Testis (tissue), 5 donors: ENCODE data around the gene USF1. TPM values are rescaled to one million over a fixed set of nuclear protein-coding genes. Genes with fewer than 3 reads are reported as not detected.

Source experiments
- DNase-seq: peaks from one replicate; pipeline ENCODE4 v3.0.0-alpha.2; 2019
- H3K27ac ChIP-seq, 2 donors: fragments of 200-600 bp; sonication (generic); one replicate each; pipeline ENCODE4 v1.5.1; 2019
- H3K27me3 ChIP-seq: fragments of 200-600 bp; sonication (generic); one replicate; pipeline ENCODE4 v1.5.1; 2019
- H3K36me3 ChIP-seq: fragments of 200-600 bp; sonication (generic); one replicate; pipeline ENCODE4 v1.5.1; 2017; ENCODE audit warnings: low read depth; ENCODE audit errors: missing control alignments
- H3K4me1 ChIP-seq: fragments of 200-600 bp; sonication (generic); one replicate; pipeline ENCODE4 v1.5.1; 2019
- H3K4me3 ChIP-seq, 2 donors: fragments of 200-600 bp; sonication (generic); one replicate each; pipeline ENCODE4 v1.5.1; 2017 to 2019
- H3K9me3 ChIP-seq: fragments of 200-600 bp; sonication (generic); one replicate; pipeline ENCODE4 v1.5.1; 2017
- POLR2A ChIP-seq: fragments of 450-650 bp; IDR thresholded peaks from one replicate; pipeline ENCODE4 v1.6.1; 2017; ENCODE audit warnings: antibody characterized with exemption, mild to moderate bottlenecking, moderate library complexity
- WGBS, 2 donors: methylation state at CpG; one replicate each; pipeline ENCODE4 v1.1.5; 2018; 5-methylcytosine and 5-hydroxymethylcytosine counted together
- intact Hi-C: fragments of 100-400 bp; cut with DNase I; formaldehyde crosslinking; loops from one replicate; pipeline ENCODE4 v1.15.1; 2023; ENCODE audit warnings: low total_unique reads
- long read RNA-seq, 2 donors: transcript quantifications; one replicate each; lab custom pipeline, GENCODE V29; 2026
- polyA plus RNA-seq: library from polyadenylated mRNA; stranded (reverse); fragments of 350-450 nt; fragmentation: Illumina TruSeq; extraction: RNeasy Lipid Tissue Mini Kit (QIAGEN cat#74804); gene quantifications from one replicate; pipeline ENCODE4 v1.2.3, GENCODE V29; 2014; ENCODE audit warnings: low read depth, low replicate concordance; ENCODE audit not compliant: insufficient read depth
- total RNA-seq, 2 donors: library from RNA; depleted of rRNA; stranded (reverse); fragments of >200 nt; gene quantifications; one replicate each; pipeline ENCODE4 v1.2.3, GENCODE V29; 2016
- TF ChIP-seq, protein P1 (sequence below), 3 experiments: fragments of 450-650 bp in 2 of 3; fragments of 200-600 bp in 1 of 3; sonication (generic) in 1 of 3; IDR thresholded peaks; one replicate each; pipeline ENCODE4 v1.5.1; 2016 to 2019; ENCODE audit warnings: antibody characterized with exemption in 3 of 3, mild to moderate bottlenecking in 2 of 3, moderate library complexity in 1 of 3

The USF1 gene, protein sequence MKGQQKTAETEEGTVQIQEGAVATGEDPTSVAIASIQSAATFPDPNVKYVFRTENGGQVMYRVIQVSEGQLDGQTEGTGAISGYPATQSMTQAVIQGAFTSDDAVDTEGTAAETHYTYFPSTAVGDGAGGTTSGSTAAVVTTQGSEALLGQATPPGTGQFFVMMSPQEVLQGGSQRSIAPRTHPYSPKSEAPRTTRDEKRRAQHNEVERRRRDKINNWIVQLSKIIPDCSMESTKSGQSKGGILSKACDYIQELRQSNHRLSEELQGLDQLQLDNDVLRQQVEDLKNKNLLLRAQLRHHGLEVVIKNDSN
- total RNA-seq (10 to 100 TPM; 50.8 to 61.9 TPM), polyA plus RNA-seq (38.8 TPM)
- long read RNA-seq, donor 1, transcript USF1-203 (11 exons, 1,807 nt) = major isoform, 7 of 11 reads
- long read RNA-seq, donor 1, partial matches to known transcripts = 0 of 11 reads
- long read RNA-seq, donor 1, other reads (novel, unspliced or antisense) = 0 of 11 reads
- long read RNA-seq, donor 2, transcript USF1-207 (9 exons, 990 nt) = major isoform, 9 of 17 reads
- long read RNA-seq, donor 2, transcript USF1-203 (11 exons, 1,807 nt) = minor isoform, 5 of 17 reads
- long read RNA-seq, donor 2, partial matches to known transcripts = 0 of 17 reads
- long read RNA-seq, donor 2, other reads (novel, unspliced or antisense) = 0 of 17 reads

DNA sequence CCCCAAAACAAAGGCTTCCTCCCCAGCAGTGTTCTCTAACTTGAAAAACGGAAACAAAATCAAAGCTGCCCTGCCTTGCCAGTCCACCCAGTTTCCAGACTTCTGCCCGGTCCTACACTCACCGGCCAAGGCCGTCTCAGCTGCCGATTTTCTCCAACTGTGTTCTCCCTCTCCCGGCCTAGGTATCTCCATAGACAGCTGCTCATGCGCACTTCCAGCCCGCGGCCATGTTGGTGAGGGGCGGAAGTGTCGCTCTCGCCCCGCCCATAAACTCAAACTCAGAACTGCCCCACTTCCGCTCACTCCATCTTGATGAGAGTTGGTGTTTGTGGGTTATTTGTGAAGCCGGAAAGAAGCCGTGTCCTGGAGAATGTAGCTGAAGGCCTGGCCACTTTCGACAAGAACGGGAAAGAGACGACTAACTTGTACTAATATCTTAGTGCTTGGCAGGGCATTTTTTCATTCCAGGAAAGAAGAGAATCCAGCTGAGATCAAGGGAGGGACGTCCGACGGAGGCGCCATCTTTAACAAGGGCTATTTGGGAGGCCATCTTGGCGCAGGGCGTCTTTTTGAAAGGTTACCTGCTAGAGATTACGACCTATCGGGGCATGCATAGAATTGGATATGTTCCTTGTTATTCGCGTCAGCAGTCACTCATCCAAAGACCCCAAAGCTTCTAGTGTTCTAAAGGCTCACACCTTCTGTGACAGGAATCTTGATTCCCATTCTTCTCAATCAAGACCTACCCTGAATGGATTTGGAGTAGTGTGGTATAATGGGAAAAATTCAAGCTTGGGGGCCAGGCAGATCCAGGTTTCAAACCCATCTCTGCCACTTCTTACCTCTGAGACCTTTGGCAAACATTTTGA lies at the start of gene USF1:
Gene USF1 (minus strand): TSS at position 242 of the 869 bp plus-strand sequence. CDS start 2,702 bp downstream, outside the sequence.
- Histone ChIP-seq H3K36me3 (no peaks in the 10 kb centered on the region), H3K27ac (peak within 1 kb of the TSS; percentile 91 to 92), H3K4me1 (peaks cover 8% of the 10 kb centered on the region), H3K9me3 (no peaks in the 10 kb centered on the region), H3K27me3 (no peaks in the 10 kb centered on the region), H3K4me3 (peak within 1 kb of the TSS; percentile 77 to 98)
- peak; percentile 97 for DNase-seq
- TF ChIP-seq, protein P1, sequence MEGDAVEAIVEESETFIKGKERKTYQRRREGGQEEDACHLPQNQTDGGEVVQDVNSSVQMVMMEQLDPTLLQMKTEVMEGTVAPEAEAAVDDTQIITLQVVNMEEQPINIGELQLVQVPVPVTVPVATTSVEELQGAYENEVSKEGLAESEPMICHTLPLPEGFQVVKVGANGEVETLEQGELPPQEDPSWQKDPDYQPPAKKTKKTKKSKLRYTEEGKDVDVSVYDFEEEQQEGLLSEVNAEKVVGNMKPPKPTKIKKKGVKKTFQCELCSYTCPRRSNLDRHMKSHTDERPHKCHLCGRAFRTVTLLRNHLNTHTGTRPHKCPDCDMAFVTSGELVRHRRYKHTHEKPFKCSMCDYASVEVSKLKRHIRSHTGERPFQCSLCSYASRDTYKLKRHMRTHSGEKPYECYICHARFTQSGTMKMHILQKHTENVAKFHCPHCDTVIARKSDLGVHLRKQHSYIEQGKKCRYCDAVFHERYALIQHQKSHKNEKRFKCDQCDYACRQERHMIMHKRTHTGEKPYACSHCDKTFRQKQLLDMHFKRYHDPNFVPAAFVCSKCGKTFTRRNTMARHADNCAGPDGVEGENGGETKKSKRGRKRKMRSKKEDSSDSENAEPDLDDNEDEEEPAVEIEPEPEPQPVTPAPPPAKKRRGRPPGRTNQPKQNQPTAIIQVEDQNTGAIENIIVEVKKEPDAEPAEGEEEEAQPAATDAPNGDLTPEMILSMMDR (IDR thresholded peaks at IDR 0.05) = no peak
- TF ChIP-seq POLR2A = peak; percentile 90
- intact Hi-C loops = no loop called here
- 0% methylated on average over 24 to 29 of the region's 29 CpGs for WGBS, 2 donors

DNA sequence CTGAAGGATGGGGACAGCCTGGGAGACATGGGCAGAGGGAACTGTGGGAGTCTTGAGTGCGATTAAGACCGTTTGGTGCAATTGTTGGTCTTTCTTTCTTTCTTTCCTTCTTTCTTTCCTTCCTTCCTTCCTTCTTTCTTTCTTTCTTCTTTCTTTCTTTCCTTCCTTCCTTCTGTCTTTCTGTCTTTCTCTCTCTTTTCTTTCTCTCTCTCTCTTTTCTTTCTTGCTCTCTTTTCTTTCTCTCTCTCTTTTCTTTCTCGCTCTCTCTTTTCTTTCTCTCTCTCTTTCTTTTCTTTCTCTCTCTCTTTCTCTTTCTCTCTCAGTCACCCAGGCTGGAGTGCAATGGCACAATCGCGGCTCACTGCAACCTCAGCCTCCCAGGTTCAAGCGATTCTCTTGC lies 49.5 kb upstream of the USF1 start:
- no peaks in the 10 kb centered on the region for H3K27me3 ChIP-seq
- H3K4me1 ChIP-seq = peaks cover 5% of the 10 kb centered on the region
- TF ChIP-seq POLR2A = no peak
- TF ChIP-seq, protein P1 (IDR thresholded peaks at IDR 0.05) = no peak
- no peak for DNase-seq
- no peaks in the 10 kb centered on the region for H3K36me3 ChIP-seq
- intact Hi-C loops = loop anchor here (10.0 kb wide), 1 partner anchor 100 kb away; no protein-coding TSS in a partner anchor
- no peak overlapping the region for H3K4me3 ChIP-seq
- H3K27ac ChIP-seq = no peak overlapping the region
- 94 to 96% methylated on average over 6 of the region's 6 CpGs for WGBS, 2 donors
- no peaks in the 10 kb centered on the region for H3K9me3 ChIP-seq

DNA sequence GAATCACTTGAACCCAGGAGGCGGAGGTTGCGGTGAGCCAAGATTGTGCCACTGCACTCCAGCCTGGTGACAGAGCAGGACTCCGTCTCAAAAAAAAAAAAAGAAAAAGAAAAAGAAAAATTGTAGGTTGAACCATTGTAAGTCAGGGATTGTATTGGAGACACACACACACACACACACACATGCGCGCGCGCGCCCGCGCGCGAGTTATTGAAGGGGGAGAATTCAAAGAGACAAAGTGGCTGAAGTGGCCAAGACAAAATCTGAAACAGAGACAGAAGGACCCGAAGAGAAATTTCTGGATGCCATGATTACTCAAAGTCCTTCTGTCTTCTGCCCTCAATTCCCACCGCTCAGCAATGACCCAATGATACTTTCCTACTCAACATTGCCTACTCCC lies 48.7 kb upstream of the USF1 start:
- H3K4me3 ChIP-seq = no peak overlapping the region
- H3K27ac ChIP-seq = no peak overlapping the region
- WGBS, 2 donors = 87 to 96% methylated on average over 14 of the region's 14 CpGs
- no peaks in the 10 kb centered on the region for H3K9me3 ChIP-seq
- no peaks in the 10 kb centered on the region for H3K27me3 ChIP-seq
- TF ChIP-seq, protein P1 (IDR thresholded peaks at IDR 0.05) = no peak
- no peak for TF ChIP-seq POLR2A
- no peaks in the 10 kb centered on the region for H3K36me3 ChIP-seq
- DNase-seq = no peak
- intact Hi-C loops = loop anchor here (10.0 kb wide), 1 partner anchor 100 kb away; no protein-coding TSS in a partner anchor
- H3K4me1 ChIP-seq = peaks cover 5% of the 10 kb centered on the region

DNA sequence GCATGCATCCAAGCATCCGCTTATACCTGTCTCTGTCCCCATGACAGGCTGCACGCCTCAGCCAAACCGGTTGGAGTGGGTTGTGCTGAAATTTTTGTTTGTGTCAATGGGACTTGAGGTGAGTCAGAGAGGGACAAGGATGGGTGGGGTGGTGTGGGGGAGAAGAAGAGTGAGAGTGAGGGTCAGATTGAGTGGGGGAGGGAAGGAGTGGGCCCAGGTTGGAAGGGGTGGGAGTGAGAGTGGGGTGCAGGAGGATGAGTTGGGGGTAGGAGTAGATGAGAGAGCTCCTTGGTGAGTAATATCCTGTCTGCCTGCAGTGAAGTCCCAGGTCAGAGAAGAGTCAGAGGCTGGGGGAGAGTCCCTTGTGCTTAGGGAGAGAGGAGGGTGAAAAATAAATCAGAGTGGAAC lies 46.8 kb upstream of the USF1 start:
- intact Hi-C loops = loop anchor here (10.0 kb wide), 1 partner anchor 98 kb away; no protein-coding TSS in a partner anchor
- TF ChIP-seq, protein P1 (IDR thresholded peaks at IDR 0.05) = no peak
- no peak for TF ChIP-seq POLR2A
- Histone ChIP-seq H3K36me3 (no peaks in the 10 kb centered on the region), H3K4me3 (no peak overlapping the region), H3K9me3 (no peaks in the 10 kb centered on the region), H3K27ac (no peak overlapping the region), H3K4me1 (peaks cover 5% of the 10 kb centered on the region), H3K27me3 (no peaks in the 10 kb centered on the region)
- DNase-seq = no peak
- WGBS, 2 donors = 87 to 89% methylated on average over 3 of the region's 3 CpGs
